Esophagus muscularis mucosa (tissue), 4 donors: ENCODE measurements around the gene DUSP2. TPM values are rescaled to one million over a fixed set of nuclear protein-coding genes. Genes with fewer than 3 reads are reported as not detected.
A peak's percentile ranks its signal among the peaks of the same experiment; 100 is the strongest.

Experiments
- DNase-seq: peaks from one replicate; pipeline ENCODE4 v3.0.0-alpha.2; 2017; ENCODE audit errors: extremely low spot score
- H3K27ac ChIP-seq, 4 donors: fragments of 200-600 bp; sonication (generic); replicated peaks in 1 of 4; 1 replicate in 3 of 4; 2 replicates in 1 of 4; pipeline ENCODE4 v1.5.1; 2016 to 2019; ENCODE audit warnings: mild to moderate bottlenecking in 1 of 4
- H3K27me3 ChIP-seq, 4 donors: fragments of 200-600 bp; sonication (generic); one replicate each; pipeline versions ENCODE4 v1.5.1 to v1.6.0; 2016 to 2019
- H3K36me3 ChIP-seq, 4 donors: fragments of 200-600 bp; sonication (generic); one replicate each; pipeline ENCODE4 v1.5.1; 2016 to 2019
- H3K4me1 ChIP-seq, 4 donors: fragments of 200-600 bp; sonication (generic); one replicate each; pipeline ENCODE4 v1.5.1; 2016 to 2019
- H3K4me3 ChIP-seq, 4 donors: fragments of 200-600 bp; sonication (generic); 1 replicate in 2 of 4; 2 replicates in 2 of 4; pipeline ENCODE4 v1.5.1; 2016 to 2019; ENCODE audit warnings: mild to moderate bottlenecking in 4 of 4, moderate library complexity in 1 of 4
- H3K9me3 ChIP-seq, 4 donors: fragments of 200-600 bp; sonication (generic); 1 replicate in 3 of 4; 2 replicates in 1 of 4; pipeline ENCODE4 v1.5.1; 2016 to 2019
- CTCF ChIP-seq, 3 experiments: fragments of 200-600 bp in 2 of 3; fragments of 450-650 bp in 1 of 3; sonication (generic) in 2 of 3; IDR thresholded peaks; one replicate each; pipeline ENCODE4 v1.5.1; 2017 to 2019; ENCODE audit warnings: antibody characterized with exemption in 3 of 3, mild to moderate bottlenecking in 2 of 3, moderate library complexity in 1 of 3
- EP300 ChIP-seq: sonication (generic); formaldehyde crosslinking; IDR thresholded peaks from one replicate; pipeline ENCODE4 v1.6.1; 2017; ENCODE audit warnings: antibody characterized with exemption
- POLR2A ChIP-seq: fragments of 450-650 bp; IDR thresholded peaks from one replicate; pipeline ENCODE4 v1.6.1; 2017; ENCODE audit warnings: antibody characterized with exemption, moderate library complexity, mild to moderate bottlenecking, low read depth
- POLR2AphosphoS5 ChIP-seq, 2 donors: sonication (generic); formaldehyde crosslinking; IDR thresholded peaks; one replicate each; pipeline ENCODE4 v1.6.1; 2017; ENCODE audit warnings: antibody characterized with exemption in 2 of 2
- WGBS: methylation state at CpG from one replicate; pipeline ENCODE4 v1.1.5; 2018; 5-methylcytosine and 5-hydroxymethylcytosine counted together
- intact Hi-C: fragments of 100-400 bp; cut with DNase I; formaldehyde crosslinking; loops from one replicate; pipeline ENCODE4 v1.15.1; 2023
- total RNA-seq, 4 donors: library from RNA; depleted of rRNA; stranded (reverse); fragments of >200 nt; gene quantifications; one replicate each; pipeline versions ENCODE4 v1.1.0 to v1.2.1, GENCODE V29; 2016

The DUSP2 gene
- total RNA-seq, 4 donors from 2014 or later, result 1.1 to 5.5 (median 1.7) TPM

- peak overlapping the region; percentile 20 to 69 (median 34) for H3K27ac ChIP-seq
- no peaks in the 10 kb centered on the region for H3K9me3 ChIP-seq
- peaks cover 25 to 50% (median 48%) of the 10 kb centered on the region in 4 donors for H3K4me1 ChIP-seq
- DNase-seq, result no peak
- intact Hi-C loops, result loop anchor here (5.0 kb wide), 1 partner anchor 110 kb away; no protein-coding TSS in a partner anchor
- H3K36me3 ChIP-seq, result no peaks in the 10 kb centered on the region
- TF ChIP-seq EP300 (no peak), CTCF (IDR thresholded peaks at IDR 0.05) (no peak), POLR2A (no peak)
- H3K27me3 ChIP-seq, result no peaks in the 10 kb centered on the region
- 86% methylated on average over 9 of the region's 9 CpGs for WGBS
- H3K4me3 ChIP-seq, result no peak overlapping the region
Observed at GRCh38 chr2:96147593-96148201, 2.5 kb upstream of the DUSP2 start.

GRCh38 chr2:96146881-96147592 lies 1.8 kb upstream of the DUSP2 start:
- TF ChIP-seq POLR2AphosphoS5 (IDR thresholded peaks at IDR 0.05), result no peak
- TF ChIP-seq POLR2A, result no peak
- TF ChIP-seq CTCF (IDR thresholded peaks at IDR 0.05), result no peak
- TF ChIP-seq EP300, result no peak
- Histone ChIP-seq H3K4me1 (peaks cover 25 to 50% (median 48%) of the 10 kb centered on the region in 4 donors), H3K36me3 (no peaks in the 10 kb centered on the region), H3K27ac (peak overlapping the region in 2 of 4 donors; percentile 69 to 75), H3K9me3 (no peaks in the 10 kb centered on the region), H3K4me3 (no peak overlapping the region), H3K27me3 (no peaks in the 10 kb centered on the region)
- WGBS, result 95% methylated on average over 6 of the region's 9 CpGs
- intact Hi-C loops, result loop anchor here (5.0 kb wide), 1 partner anchor 110 kb away; no protein-coding TSS in a partner anchor
- no peak for DNase-seq

- Histone ChIP-seq H3K27me3 (no peaks in the 10 kb centered on the region), H3K9me3 (no peaks in the 10 kb centered on the region), H3K27ac (peak overlapping the region; percentile 47 to 75 (median 58)), H3K4me1 (peaks cover 25 to 50% (median 48%) of the 10 kb centered on the region in 4 donors), H3K36me3 (no peaks in the 10 kb centered on the region), H3K4me3 (no peak overlapping the region)
- no peak for DNase-seq
- no peak for TF ChIP-seq POLR2A
- TF ChIP-seq EP300, result no peak
- TF ChIP-seq POLR2AphosphoS5 (IDR thresholded peaks at IDR 0.05), result peak in 1 of 2 donors; percentile 32
- no peak for TF ChIP-seq CTCF (IDR thresholded peaks at IDR 0.05)
- intact Hi-C loops, result loop anchor here (5.0 kb wide), 1 partner anchor 111 kb away; no protein-coding TSS in a partner anchor
- WGBS, result 64% methylated on average over 19 of the region's 20 CpGs
Observed at GRCh38 chr2:96146153-96146880, 1.1 kb upstream of the DUSP2 start.

GRCh38 chr2:96145848-96146152 lies 560 bp upstream of the DUSP2 start:
- Histone ChIP-seq H3K27me3 (no peaks in the 10 kb centered on the region), H3K36me3 (no peaks in the 10 kb centered on the region), H3K4me1 (peaks cover 25 to 50% (median 48%) of the 10 kb centered on the region in 4 donors), H3K9me3 (no peaks in the 10 kb centered on the region), H3K4me3 (peak overlapping the region; percentile 62 to 70 (median 68)), H3K27ac (peak overlapping the region; percentile 47 to 75 (median 58))
- WGBS, result 49% methylated on average over 3 of the region's 3 CpGs
- intact Hi-C loops, result loop anchor here (5.0 kb wide), 1 partner anchor 112 kb away; no protein-coding TSS in a partner anchor
- no peak for TF ChIP-seq POLR2AphosphoS5 (IDR thresholded peaks at IDR 0.05)
- TF ChIP-seq POLR2A, result no peak
- TF ChIP-seq EP300, result no peak
- TF ChIP-seq CTCF (IDR thresholded peaks at IDR 0.05), result no peak
- DNase-seq, result no peak
